Nucleus accumbens (tissue), 56 donors: ENCODE data around the gene GBF1.

Source experiments
- DNase-seq, 56 donors: peaks; one replicate each; lab custom pipeline; 2025; lab: John Stamatoyannopoulos, UW

The GBF1 gene

DNA sequence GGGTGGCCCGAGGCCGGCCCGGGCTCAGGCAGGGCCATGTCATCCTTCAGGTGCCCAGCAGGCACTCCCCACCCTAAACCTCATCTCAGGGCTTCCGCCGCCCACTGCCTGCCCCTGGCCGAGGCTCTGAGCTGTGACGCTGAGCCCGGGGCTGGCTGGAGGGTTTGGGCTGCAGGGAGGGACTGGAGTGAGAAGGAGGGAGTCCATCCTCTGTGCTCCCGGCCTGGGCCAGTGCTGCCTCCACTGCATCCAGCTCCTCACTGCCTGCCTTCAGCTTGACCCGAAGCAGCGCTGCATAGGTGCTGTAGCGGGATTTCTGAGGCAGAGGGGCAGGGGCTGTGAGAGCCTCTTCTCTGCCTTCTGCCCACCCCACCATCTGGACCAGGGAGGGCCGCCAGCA lies 157.8 kb downstream of the GBF1 start:
- DNase-seq = no peak

DNA sequence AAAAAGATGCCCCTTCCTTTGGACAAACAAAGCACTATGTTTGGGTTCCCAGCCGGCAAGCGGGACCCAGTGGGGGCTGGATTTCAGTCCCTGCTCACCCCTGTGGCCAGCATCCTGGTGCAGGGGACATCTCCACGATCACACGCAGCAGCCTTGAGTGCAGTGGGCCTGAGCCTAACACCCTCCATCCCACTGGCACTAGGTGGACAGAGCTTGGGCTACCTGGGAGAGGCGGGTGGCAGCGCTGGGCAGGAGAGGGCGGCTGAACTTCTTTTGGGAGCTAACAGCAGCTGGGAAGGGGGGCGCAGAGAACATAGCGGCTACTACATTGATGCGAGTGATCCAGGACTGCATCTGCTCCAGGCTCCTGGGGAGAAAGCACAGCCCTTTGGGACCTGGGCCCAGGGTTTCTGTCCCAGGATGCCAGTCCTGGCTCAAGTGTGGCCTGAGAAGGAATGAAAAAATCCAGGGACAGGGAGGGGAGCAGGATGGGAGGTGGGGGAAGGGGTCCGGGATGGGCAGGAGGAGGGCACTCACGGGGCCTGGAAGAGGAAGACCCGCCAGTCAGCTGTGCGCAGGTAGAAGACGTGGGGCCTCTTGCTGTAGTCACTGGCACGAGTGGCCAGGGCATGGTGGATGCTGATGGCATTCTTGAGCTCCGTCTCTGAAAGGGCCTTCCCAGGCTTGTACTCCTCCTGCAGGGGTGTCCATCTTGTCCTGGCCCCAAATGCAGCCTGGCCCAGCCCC lies 159.2 kb downstream of the GBF1 start:
- DNase-seq = no peak

- DNase-seq = no peak
Measured at GRCh38 chr10:102405108-102405571, 159.8 kb downstream of the GBF1 start.

- DNase-seq = no peak
Measured at GRCh38 chr10:102405632-102406031, 160.3 kb downstream of the GBF1 start.

GRCh38 chr10:102406815-102407214 lies 161.5 kb downstream of the GBF1 start:
- no peak for DNase-seq

DNA sequence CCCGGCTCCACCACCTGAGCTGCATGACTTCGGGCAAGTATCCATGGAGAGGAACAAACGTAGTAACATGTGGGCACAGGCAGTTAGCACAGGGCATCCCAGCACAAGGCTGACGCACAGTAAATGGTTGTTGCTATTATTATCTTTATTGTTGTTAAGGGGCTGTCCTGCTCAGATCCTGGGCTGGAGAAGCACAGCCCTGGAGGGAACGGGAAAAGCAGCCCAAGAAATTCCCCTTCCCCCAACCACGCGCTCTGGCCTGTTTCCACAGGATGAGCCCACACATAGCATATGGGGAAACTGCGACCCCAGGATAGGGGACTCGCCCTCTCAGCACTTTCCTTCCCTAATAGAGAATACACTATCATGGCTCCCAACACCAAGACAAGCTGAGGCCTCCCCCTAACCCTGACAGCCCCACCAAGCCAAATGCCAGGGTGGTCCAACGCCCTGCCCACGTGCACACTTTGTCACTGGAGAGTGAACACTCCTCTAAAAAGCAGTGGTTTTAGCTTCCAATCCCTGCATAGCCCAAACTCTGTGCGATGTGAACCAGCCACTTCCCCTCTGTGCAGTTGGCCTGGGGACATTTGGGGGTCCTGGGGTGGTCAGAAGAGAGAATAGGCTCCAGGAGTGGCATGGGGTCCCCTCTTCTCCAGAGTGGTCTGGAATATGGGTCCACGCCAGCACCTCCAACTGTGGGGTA lies 162.2 kb downstream of the GBF1 start:
- DNase-seq = no peak

DNA sequence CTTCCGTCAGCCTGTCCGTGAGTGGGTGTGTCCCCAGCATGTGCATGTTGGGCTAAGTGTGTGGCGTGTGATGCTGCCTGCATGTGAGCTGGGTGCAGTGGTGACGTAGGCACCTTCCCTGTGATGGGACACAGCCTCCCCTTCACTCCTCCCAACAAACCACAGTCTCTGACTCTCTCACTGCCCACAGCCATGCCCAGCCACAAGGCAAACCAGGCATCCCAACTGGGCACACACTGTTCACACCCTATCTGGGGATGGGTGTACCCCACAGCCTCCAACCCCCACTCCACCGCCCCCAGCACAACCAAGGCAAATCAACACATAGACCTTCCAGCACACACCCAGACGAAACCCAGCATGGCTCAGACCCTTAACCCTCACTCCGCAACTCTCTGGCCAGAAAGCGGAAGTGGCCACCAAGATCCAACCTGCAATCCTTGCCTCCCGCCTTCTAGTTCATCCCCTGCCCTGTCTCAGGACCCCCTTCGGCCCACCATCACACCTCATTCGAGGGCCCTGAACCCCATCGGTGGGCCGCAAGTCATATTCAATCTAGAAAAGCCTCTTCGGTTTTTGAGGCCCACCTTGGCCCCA lies 162.9 kb downstream of the GBF1 start:
- peak in 8 of 56 donors; percentile 18 to 45 (median 30) for DNase-seq

DNA sequence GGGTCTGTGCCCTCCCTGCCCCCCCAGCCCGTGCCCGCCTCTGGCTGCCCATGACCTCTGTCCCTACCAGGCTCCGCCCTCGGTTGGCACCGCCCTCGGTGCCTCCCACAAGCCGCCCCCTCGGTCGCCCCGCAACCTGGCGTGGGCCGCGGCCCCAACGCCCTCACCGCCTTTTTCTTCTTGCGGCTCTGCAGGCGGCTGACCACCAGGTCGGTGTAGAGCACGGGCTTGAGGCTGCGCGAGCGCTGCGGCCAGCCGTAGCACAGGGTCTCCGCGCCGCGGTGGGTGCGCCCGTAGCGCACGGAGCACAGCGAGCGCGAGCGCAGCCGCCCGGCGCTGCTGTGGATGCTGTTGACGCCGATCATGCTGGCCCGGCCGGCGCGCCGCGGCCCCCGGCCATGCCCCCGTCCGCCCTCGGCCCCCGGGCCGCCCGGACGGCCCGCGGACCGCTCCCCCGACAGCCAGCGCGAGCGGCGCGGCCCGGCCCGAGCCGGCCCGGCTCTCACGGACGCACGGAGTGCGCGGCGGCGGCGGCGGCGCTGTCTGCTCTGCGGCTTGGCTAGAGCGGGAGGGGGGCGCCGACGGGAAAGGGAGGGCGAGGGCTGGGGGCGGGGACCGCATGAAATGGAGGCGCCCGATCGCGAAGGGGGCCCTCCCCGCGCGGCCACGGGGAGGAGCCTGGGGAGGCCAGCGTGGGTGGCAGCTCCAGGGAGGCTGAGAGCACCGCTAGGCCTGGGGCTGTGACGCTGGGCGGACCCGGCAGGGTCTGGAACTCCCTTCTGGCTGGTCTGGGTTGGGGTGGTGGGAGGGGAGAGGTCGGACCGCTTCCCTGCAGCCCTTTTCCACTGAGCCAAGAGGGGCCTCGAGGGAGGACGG lies 163.6 kb downstream of the GBF1 start:
- DNase-seq = peak in 43 of 56 donors; percentile 16 to 88 (median 62)

DNA sequence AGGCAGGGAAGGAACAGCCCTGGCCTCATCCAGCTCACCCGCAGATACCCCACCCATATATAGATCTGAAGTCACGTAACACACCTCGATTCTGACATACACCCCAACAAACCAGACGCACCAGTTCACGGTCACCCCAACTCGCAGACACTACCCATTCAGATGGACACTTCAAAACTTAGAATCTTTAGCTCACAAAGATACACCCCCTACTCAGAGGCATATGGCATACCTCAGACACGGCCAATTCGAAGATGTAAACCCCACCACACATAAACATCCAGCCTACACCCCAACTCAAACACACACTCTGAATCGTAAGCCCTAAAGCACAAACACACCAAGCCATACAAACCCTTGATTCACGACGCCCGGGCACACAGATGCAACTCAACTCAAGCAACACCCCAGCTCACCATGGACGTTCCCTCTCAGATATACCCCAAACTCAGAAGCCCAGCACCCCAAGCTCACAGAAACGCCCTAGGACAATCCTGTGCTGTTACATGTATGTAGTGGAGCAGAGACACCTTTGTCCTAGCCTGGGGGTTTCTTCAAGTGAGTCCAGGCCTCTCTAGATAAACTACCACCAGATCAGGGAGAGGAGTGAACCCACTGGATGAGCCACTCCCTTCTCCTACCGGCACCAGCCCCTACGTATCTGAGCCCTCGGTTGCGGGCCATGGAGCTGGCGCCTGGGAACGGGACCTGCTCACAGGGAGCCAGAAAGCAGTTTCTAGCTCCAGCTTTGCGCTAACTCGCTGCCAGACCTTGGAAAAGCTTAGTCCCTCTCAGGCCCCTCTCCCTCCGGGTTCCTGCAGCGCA lies 164.5 kb downstream of the GBF1 start:
- peak in 1 of 56 donors; percentile 59 for DNase-seq

- peak in 39 of 56 donors; percentile 8 to 83 (median 54) for DNase-seq
Measured at GRCh38 chr10:102410429-102411073, 165.2 kb downstream of the GBF1 start.

- no peak for DNase-seq
Measured at GRCh38 chr10:102411341-102412255, 166.3 kb downstream of the GBF1 start.

GRCh38 chr10:102412293-102412692 lies 167.0 kb downstream of the GBF1 start:
- DNase-seq = no peak

GRCh38 chr10:102413053-102413705 lies 167.8 kb downstream of the GBF1 start:
- peak in 29 of 56 donors; percentile 12 to 72 (median 37) for DNase-seq

- DNase-seq = no peak
Measured at GRCh38 chr10:102413806-102414561, 168.7 kb downstream of the GBF1 start.

DNA sequence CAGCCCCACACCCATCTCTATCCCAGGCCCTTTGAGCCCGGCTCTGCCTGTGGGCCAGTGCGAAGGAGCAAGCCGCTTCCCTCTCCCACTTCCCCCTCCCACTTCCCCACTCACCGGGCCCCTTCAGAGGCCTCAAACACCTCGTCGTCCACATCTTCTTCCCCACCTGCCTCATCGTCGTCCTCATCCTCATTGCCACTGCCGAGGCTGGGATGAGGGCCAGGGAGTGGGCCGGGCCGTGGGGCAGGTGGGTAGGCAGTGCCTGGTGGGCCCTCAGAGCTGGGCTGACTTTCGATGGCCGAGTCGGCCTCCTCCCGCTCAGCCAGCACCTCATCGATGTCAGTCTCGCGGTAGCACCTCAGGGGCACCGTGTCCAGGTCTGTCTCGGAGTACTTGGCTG lies 169.4 kb downstream of the GBF1 start:
- DNase-seq = no peak

DNA sequence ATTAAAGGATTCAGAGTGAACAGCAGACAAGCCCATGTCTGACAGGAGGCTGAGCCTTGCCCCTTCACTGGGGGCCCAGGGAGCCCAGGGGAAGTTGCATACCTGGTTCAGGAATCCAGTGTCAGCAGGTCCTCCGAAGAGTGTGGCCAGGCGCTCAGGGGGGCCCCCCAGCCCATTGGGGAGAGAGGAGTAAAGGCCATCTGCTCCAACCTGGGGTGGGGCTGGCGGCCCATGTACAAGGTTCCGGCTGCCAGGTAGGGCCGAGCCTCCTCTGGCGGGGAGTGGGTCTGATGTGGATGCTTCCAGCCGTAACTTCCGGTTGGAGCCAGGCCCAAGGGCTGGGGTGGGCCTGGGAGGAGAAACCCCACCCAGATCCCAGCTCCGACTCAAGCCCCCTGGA lies 171.0 kb downstream of the GBF1 start:
- DNase-seq = no peak

DNA sequence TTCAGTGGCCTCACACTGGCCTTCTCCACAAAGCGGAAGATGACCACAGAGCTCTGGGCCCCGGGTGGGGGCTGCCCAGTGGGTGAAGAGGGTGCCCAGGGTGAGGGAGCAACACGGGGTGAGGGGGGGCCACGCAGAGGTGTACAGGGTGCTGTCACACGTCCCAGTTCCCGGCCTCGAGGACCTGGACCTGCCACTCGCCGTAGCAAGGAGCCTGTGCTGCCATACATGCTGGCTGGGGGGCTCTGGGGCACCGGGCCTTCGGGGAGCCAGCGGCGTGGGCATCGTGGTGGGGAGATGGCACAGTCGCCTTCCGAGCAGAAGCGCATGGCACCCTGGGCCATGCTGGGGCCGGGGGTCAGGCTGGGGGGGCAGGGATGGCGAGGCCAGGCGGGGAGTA lies 171.4 kb downstream of the GBF1 start:
- no peak for DNase-seq
